Measurements from ENCODE around the gene TRABD2A.
"Not testable (repeated sequence)": the region's sequence is repeated elsewhere in the genome, so short reads cannot be mapped to it uniquely, and the experiment has no call there.

TRABD2A gene, protein sequence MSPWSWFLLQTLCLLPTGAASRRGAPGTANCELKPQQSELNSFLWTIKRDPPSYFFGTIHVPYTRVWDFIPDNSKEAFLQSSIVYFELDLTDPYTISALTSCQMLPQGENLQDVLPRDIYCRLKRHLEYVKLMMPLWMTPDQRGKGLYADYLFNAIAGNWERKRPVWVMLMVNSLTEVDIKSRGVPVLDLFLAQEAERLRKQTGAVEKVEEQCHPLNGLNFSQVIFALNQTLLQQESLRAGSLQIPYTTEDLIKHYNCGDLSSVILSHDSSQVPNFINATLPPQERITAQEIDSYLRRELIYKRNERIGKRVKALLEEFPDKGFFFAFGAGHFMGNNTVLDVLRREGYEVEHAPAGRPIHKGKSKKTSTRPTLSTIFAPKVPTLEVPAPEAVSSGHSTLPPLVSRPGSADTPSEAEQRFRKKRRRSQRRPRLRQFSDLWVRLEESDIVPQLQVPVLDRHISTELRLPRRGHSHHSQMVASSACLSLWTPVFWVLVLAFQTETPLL

DNA sequence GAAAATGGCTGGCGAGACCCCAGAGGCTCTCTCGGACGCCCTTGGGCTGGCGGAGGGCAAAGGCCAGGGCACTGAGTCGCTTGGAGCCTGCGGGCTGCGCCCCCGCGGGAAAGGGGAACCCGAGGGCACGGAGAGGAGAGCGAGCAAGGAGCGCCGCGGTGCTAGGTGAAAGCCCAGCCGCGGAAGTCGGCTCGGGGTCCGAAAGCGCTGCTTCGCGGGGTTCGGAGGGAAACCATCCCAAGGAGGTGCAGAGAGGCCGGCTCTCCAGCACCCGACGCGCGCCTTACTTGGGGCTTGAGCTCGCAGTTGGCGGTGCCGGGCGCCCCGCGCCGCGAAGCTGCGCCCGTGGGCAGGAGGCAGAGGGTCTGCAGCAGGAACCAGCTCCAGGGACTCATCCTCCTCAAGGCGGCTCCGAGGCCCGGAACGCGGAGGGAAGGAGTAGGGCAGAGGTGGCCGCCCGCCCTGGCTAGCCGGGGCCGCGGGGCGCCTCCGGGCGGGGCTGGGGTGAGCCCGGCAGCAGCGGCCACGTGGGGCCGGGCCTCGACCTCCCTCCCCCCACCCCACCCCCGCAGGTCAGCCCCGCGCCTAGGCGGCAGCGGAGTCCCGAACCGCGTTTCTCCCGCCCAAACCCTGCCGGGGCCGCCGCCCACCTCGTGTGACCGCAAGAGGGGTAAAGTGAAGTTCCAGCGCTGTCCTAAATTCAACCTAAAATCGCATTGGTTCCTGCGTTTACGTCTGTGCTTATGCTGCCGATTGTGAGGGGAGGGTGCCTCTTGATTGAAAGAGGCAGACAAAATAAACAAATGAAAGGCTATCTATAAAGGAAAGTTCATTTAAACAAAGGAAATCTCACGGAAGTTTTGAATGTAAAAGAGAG, at the start of gene TRABD2A:
Gene TRABD2A, minus strand, starts transcription at position 440 of the 877 bp plus-strand sequence. Its CDS starts 45 bp downstream, at position 395.
- Histone ChIP-seq H3K27me3 (ENCODE audit: insufficient read depth, low read length) (no peaks in the 10 kb centered on the region), H3K27ac (ENCODE audit: low read depth, low read length) (peak within 1 kb of the TSS; percentile 42)

DNA sequence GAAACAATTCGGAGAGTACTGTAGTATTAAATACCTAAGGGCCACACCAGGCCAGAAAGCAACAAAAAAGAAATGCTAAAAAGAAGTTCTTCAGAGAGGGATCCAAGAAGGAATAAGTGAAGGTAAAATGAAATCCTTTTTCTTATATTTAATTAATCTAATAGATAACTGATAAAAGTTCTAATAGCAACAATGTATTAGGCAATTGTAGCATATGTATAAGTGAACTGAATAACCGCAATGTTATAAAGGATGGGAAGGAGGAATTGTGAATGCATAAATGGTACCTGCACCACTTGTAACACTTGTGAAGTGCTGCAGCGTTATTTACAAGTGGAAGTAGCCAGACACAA, 46.4 kb upstream of the TRABD2A start:
- H3K4me3 ChIP-seq (ENCODE audit: low read depth, low read length): peak overlapping the region; percentile 84
- H3K27ac ChIP-seq (ENCODE audit: low read depth, low read length): 0 out of 2 replicates have a peak overlapping the region, but pooled peaks have one; percentile 12
- H2AFZ ChIP-seq (ENCODE audit: low read length, unreplicated experiment): peak overlapping the region; percentile 73
- peaks cover 4% of the 10 kb centered on the region for H3K79me2 ChIP-seq (ENCODE audit: control insufficient read depth, insufficient read depth, low read length, unreplicated experiment)
- no peaks in the 10 kb centered on the region for H3K36me3 ChIP-seq (ENCODE audit: insufficient read depth, low read length)
- no peaks in the 10 kb centered on the region for H3K27me3 ChIP-seq (ENCODE audit: insufficient read depth, low read length)
- peaks cover 21% of the 10 kb centered on the region for H3K4me1 ChIP-seq (ENCODE audit: control insufficient read depth, insufficient read depth, low read length, unreplicated experiment)

More for the DNA sequence above, at the start of gene TRABD2A:
- Histone ChIP-seq H3K4me3 (ENCODE audit: low read depth, low read length) (peak within 1 kb of the TSS; percentile 83), H3K79me2 (ENCODE audit: control insufficient read depth, insufficient read depth, low read length, unreplicated experiment) (peaks cover 15% of the 10 kb centered on the region), H2AFZ (ENCODE audit: low read length, unreplicated experiment) (peak within 1 kb of the TSS; percentile 76), H3K4me1 (ENCODE audit: control insufficient read depth, insufficient read depth, low read length, unreplicated experiment) (peaks cover 31% of the 10 kb centered on the region), H3K36me3 (ENCODE audit: insufficient read depth, low read length) (no peaks in the 10 kb centered on the region)

DNA sequence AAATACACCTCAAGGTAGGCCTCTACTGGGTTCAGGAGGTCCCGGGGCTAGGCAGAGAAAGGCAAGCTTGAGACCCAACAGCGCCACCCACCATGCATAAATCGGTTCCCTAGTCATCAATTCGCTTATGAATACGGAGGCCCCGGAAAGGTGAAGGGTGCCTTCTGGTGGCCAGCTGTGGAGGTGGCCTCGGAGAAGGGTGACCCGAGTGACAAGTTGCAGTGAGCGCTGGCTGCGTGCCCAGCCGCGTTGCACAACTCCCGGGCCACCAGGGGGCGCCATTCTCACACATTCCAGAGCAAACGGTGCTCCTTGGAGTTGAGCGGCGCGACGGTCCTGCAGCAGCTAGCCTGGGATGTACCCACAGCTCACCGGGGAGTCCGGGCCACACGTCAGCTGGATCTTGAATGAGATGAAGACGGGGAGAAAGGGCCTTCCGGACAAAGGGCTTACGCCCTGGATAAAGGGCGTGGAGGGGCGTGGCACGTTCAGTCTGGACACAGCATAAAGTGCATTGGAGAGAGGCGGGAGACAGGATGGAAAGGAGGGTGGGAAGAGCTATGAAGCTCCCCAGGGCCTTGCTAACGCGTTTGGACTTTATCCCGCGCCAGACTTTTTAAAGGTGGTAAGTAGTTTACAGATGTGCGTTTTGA, 45.0 kb upstream of the TRABD2A start:
- H3K4me1 ChIP-seq (ENCODE audit: control insufficient read depth, insufficient read depth, low read length, unreplicated experiment): peaks cover 21% of the 10 kb centered on the region
- H2AFZ ChIP-seq (ENCODE audit: low read length, unreplicated experiment): peak overlapping the region; percentile 64
- no peaks in the 10 kb centered on the region for H3K36me3 ChIP-seq (ENCODE audit: insufficient read depth, low read length)
- H3K79me2 ChIP-seq (ENCODE audit: control insufficient read depth, insufficient read depth, low read length, unreplicated experiment): peaks cover 4% of the 10 kb centered on the region
- H3K27me3 ChIP-seq (ENCODE audit: insufficient read depth, low read length): no peaks in the 10 kb centered on the region
- H3K4me3 ChIP-seq (ENCODE audit: low read depth, low read length): peak overlapping the region; percentile 84
- H3K27ac ChIP-seq (ENCODE audit: low read depth, low read length): peak overlapping the region; percentile 47; the same call in 1 of the 2 replicates

DNA sequence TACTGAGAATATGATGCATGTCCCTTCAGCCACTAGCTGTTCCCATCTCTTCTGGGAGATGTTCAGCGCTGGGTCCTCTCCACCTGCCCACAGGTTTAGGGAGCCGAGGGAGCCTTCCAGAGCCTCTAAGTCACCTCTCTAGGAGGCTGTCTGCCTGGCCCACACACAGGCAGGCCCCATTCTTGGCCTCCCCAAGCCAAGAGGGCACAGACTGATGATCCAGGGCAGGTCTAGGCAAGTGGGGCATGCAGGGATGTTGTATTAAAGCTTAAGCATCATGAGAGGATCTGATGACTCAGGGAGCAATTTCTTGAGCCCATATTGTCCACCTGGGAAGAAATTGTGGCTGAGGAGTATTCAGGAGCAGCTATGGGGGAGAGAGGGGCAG, 44.4 kb upstream of the TRABD2A start:
- Histone ChIP-seq H3K4me1 (ENCODE audit: control insufficient read depth, insufficient read depth, low read length, unreplicated experiment) (peaks cover 23% of the 10 kb centered on the region), H3K27ac (ENCODE audit: low read depth, low read length) (peak overlapping the region; percentile 32; the same call in 1 of the 2 replicates), H3K4me3 (ENCODE audit: low read depth, low read length) (0 out of 2 replicates have a peak overlapping the region, but pooled peaks have one; percentile 84)

DNA sequence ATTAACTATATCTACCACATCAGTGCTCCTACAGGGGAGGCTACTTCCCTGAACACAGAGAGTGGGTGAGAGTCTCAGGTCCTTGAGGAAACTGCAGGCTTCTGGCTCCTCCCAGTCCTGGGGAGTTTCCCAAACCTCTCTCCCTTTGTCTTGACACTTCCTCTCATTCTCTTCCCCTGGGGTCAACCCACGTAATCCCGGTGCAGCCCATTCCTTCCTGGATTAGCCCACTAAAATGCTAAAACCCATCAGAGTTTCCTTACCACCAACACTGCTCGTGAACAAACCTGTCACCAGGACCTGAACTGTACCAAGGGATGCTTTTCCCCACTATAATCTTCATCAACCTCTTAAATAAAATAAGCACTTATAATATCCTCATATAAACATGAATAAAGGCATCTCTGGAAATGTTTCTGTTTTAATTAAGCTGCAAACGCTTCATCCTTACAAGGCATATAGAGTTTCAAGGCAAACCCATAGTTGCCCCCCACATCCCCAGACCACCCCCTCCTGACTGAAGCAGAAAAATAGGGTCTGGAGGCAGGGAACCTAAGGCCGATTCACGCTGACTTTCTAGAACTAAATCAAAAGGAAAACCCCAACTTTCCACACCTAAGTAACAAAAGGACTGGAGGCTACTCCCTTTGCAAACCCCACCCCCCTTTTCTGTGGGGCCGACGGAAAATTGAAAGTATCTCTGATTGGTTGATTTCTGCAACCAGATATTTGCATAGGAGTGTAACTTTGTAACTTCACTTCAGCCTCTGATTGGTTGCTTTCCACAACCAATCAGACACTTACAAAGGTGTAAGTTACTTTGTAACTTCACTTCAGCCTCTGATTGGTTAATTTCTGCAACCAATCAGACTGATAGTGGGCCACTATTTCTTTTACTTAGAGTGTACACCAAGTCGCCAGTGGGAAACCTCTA, 43.6 kb upstream of the TRABD2A start:
- H3K4me1 ChIP-seq (ENCODE audit: control insufficient read depth, insufficient read depth, low read length, unreplicated experiment): peaks cover 28% of the 10 kb centered on the region
- peak overlapping the region; percentile 63; the same call in 1 of the 2 replicates for H3K27ac ChIP-seq (ENCODE audit: low read depth, low read length)
- no peaks in the 10 kb centered on the region for H3K36me3 ChIP-seq (ENCODE audit: insufficient read depth, low read length)
- no peaks in the 10 kb centered on the region for H3K27me3 ChIP-seq (ENCODE audit: insufficient read depth, low read length)
- H2AFZ ChIP-seq (ENCODE audit: low read length, unreplicated experiment): no peak overlapping the region
- peaks cover 4% of the 10 kb centered on the region for H3K79me2 ChIP-seq (ENCODE audit: control insufficient read depth, insufficient read depth, low read length, unreplicated experiment)
- H3K4me3 ChIP-seq (ENCODE audit: low read depth, low read length): no peak overlapping the region

More for the DNA sequence above, 44.4 kb upstream of the TRABD2A start:
- H3K36me3 ChIP-seq (ENCODE audit: insufficient read depth, low read length): no peaks in the 10 kb centered on the region
- H3K27me3 ChIP-seq (ENCODE audit: insufficient read depth, low read length): no peaks in the 10 kb centered on the region
- peaks cover 4% of the 10 kb centered on the region for H3K79me2 ChIP-seq (ENCODE audit: control insufficient read depth, insufficient read depth, low read length, unreplicated experiment)
- H2AFZ ChIP-seq (ENCODE audit: low read length, unreplicated experiment): peak overlapping the region; percentile 13

DNA sequence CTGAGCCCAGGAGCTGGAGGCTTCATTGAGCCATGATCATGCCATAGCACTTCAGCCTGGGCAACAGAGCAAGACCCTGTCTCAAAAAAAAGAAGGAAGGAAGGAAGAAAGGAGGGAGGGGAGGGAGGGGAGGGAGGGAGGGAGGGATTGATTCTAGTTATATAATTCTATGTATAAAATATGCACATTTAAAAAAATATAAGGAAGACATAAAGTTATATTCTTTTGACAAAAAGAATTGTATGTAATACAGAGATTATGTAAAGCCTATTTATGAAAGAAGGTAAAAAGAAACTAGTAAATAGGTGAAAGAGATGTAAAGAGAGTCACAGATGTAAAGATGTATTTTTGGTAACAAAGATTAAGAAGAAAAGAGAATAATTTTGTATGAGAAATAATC, 42.1 kb upstream of the TRABD2A start:
- peaks cover 39% of the 10 kb centered on the region for H3K4me1 ChIP-seq (ENCODE audit: control insufficient read depth, insufficient read depth, low read length, unreplicated experiment)
- H3K27ac ChIP-seq (ENCODE audit: low read depth, low read length): no peak overlapping the region
- no peaks in the 10 kb centered on the region for H3K36me3 ChIP-seq (ENCODE audit: insufficient read depth, low read length)

DNA sequence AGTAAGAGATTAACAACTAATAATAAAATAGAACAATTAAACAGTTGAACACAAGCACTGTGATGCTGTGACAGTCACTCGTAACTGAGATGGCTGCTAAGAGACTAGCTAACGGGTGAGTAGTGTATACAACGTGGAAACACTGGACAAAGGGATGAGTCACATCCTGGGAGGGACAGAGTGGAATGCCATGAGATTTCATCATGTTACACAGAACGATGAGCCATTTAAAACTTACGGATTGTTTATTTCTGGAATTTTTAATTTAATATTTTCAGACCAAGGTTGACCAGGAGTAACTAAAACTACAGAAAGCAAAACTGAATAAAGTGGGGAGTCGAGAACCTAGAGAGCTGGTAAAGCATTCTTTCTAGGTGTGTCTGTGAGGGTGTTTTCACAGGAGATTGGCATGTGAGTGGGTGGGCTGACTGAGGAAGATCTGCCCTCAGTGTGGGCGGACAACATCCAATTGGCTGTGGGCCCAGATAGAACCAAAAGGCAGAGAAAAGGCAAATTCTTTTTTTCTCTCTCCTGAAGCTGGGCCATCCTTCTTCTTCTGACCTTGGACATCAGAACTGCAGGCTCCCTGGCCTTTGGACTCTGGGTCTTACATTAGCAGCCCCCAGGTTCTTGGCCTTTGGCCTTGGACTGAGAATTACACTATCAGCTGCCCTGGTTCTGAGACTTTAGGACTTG, 39.1 kb upstream of the TRABD2A start:
- Histone ChIP-seq H3K27ac (ENCODE audit: low read depth, low read length) (peak overlapping the region; percentile 98), H3K4me1 (ENCODE audit: control insufficient read depth, insufficient read depth, low read length, unreplicated experiment) (peaks cover 24% of the 10 kb centered on the region), H3K36me3 (ENCODE audit: insufficient read depth, low read length) (no peaks in the 10 kb centered on the region), H3K79me2 (ENCODE audit: control insufficient read depth, insufficient read depth, low read length, unreplicated experiment) (no peaks in the 10 kb centered on the region), H3K27me3 (ENCODE audit: insufficient read depth, low read length) (no peaks in the 10 kb centered on the region), H3K4me3 (ENCODE audit: low read depth, low read length) (peak overlapping the region; percentile 57), H2AFZ (ENCODE audit: low read length, unreplicated experiment) (peak overlapping the region; percentile 100)

More for the DNA sequence above, 42.1 kb upstream of the TRABD2A start:
- Histone ChIP-seq H2AFZ (ENCODE audit: low read length, unreplicated experiment) (no peak overlapping the region), H3K79me2 (ENCODE audit: control insufficient read depth, insufficient read depth, low read length, unreplicated experiment) (no peaks in the 10 kb centered on the region), H3K4me3 (ENCODE audit: low read depth, low read length) (no peak overlapping the region), H3K27me3 (ENCODE audit: insufficient read depth, low read length) (no peaks in the 10 kb centered on the region)

DNA sequence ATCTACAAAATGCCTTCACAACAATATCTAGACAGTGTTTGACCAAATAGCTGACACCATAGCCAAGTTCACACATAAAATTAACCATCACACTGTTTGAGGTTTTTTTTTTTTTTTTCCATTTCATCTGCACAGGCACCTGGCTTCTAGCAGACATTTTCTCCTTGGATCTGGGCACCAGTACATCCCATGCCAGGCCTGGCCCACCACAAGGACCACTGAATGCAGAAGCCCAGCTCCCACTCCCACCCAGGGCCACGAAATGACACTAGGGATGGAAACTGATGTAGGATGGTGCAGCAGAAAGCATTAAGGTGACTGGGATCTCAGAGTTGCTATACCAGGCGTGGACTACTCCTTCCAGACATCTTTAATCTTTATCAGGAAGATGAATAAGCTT, 37.5 kb upstream of the TRABD2A start:
- no peak overlapping the region for H3K4me3 ChIP-seq (ENCODE audit: low read depth, low read length)
- H2AFZ ChIP-seq (ENCODE audit: low read length, unreplicated experiment): peak overlapping the region; percentile 27
- H3K27me3 ChIP-seq (ENCODE audit: insufficient read depth, low read length): no peaks in the 10 kb centered on the region
- H3K27ac ChIP-seq (ENCODE audit: low read depth, low read length): peak overlapping the region; percentile 98
- no peaks in the 10 kb centered on the region for H3K36me3 ChIP-seq (ENCODE audit: insufficient read depth, low read length)
- peaks cover 18% of the 10 kb centered on the region for H3K4me1 ChIP-seq (ENCODE audit: control insufficient read depth, insufficient read depth, low read length, unreplicated experiment)
- H3K79me2 ChIP-seq (ENCODE audit: control insufficient read depth, insufficient read depth, low read length, unreplicated experiment): no peaks in the 10 kb centered on the region

DNA sequence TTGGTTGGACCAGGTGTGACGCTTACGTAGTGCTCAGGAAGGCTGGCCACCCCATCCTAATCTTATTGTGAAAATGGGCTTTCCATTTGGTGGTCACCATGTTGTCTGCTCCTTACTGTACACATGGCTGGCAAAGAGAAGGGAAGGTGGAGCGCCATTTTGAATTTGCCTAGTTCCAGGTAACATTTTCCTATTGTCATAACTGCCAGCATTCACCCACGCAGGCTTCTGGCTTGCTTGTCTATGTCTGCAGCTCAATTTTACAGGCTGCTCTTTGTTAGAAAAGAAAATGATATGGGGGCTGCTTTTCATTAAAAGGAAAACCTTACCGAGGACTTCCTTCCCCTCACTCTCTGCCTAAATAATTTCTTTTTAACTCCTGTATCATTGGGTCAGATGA, 36.9 kb upstream of the TRABD2A start:
- not testable (repeated sequence) for H3K27ac ChIP-seq (ENCODE audit: low read depth, low read length); H3K36me3 ChIP-seq (ENCODE audit: insufficient read depth, low read length); H3K27me3 ChIP-seq (ENCODE audit: insufficient read depth, low read length); H3K79me2 ChIP-seq (ENCODE audit: control insufficient read depth, insufficient read depth, low read length, unreplicated experiment); H3K4me3 ChIP-seq (ENCODE audit: low read depth, low read length)
- peaks cover 18% of the 10 kb centered on the region for H3K4me1 ChIP-seq (ENCODE audit: control insufficient read depth, insufficient read depth, low read length, unreplicated experiment)
- H2AFZ ChIP-seq (ENCODE audit: low read length, unreplicated experiment): peak overlapping the region; percentile 27

Data from ACC112 (cell line).